ENCODE results near the gene XRN1. TPM values are rescaled to one million over a fixed set of nuclear protein-coding genes. Genes with fewer than 3 reads are reported as not detected.
"Not testable (repeated sequence)": the region's sequence is repeated elsewhere in the genome, so short reads cannot be mapped to it uniquely, and the experiment has no call there.

XRN1 gene
- total RNA-seq, 4 donors from 2014 or later = 32.2 to 89.6 (median 36.6) TPM

GRCh38 chr3:142433110-142433509, 14.7 kb downstream of the XRN1 start:
- WGBS = 74% methylated on average over 2 of the region's 2 CpGs

GRCh38 chr3:142429582-142429981, 18.3 kb downstream of the XRN1 start:
- TF ChIP-seq EP300 (IDR thresholded peaks at IDR 0.05) (no peak), CTCF (IDR thresholded peaks at IDR 0.05) (no peak), POLR2A (IDR thresholded peaks at IDR 0.05) (no peak), POLR2AphosphoS5 (IDR thresholded peaks at IDR 0.05) (no peak)
- Histone ChIP-seq H3K27me3 (no peaks in the 10 kb centered on the region), H3K4me1 (no peaks in the 10 kb centered on the region), H3K27ac (no peak overlapping the region), H3K4me3 (no peak overlapping the region), H3K36me3 (peaks cover 46% of the 10 kb centered on the region), H3K9me3 (no peaks in the 10 kb centered on the region)
- DNase-seq (ENCODE audit: low spot score in 2 of 2) = no peak

More at GRCh38 chr3:142433110-142433509, 14.7 kb downstream of the XRN1 start:
- Histone ChIP-seq H3K4me1 (peaks cover 5% of the 10 kb centered on the region), H3K27ac (no peak overlapping the region), H3K9me3 (no peaks in the 10 kb centered on the region), H3K27me3 (no peaks in the 10 kb centered on the region), H3K36me3 (peaks cover 40% of the 10 kb centered on the region), H3K4me3 (no peak overlapping the region)
- TF ChIP-seq EP300 (IDR thresholded peaks at IDR 0.05) (no peak), POLR2AphosphoS5 (IDR thresholded peaks at IDR 0.05) (no peak), CTCF (IDR thresholded peaks at IDR 0.05) (no peak), POLR2A (IDR thresholded peaks at IDR 0.05) (no peak)
- no peak for DNase-seq (ENCODE audit: low spot score in 2 of 2)

GRCh38 chr3:142424754-142425153, 23.1 kb downstream of the XRN1 start:
- H3K27ac ChIP-seq = no peak overlapping the region
- H3K4me1 ChIP-seq = no peaks in the 10 kb centered on the region
- H3K27me3 ChIP-seq = no peaks in the 10 kb centered on the region
- no peak for DNase-seq (ENCODE audit: low spot score in 2 of 2)
- TF ChIP-seq POLR2A (IDR thresholded peaks at IDR 0.05) = no peak
- TF ChIP-seq CTCF (IDR thresholded peaks at IDR 0.05) = no peak
- TF ChIP-seq EP300 (IDR thresholded peaks at IDR 0.05) = no peak
- no peak for TF ChIP-seq POLR2AphosphoS5 (IDR thresholded peaks at IDR 0.05)
- no peaks in the 10 kb centered on the region for H3K9me3 ChIP-seq
- peaks cover 60% of the 10 kb centered on the region for H3K36me3 ChIP-seq
- H3K4me3 ChIP-seq = no peak overlapping the region
- 60% methylated on average over 1 of the region's 1 CpG for WGBS

GRCh38 chr3:142418926-142419592, 28.8 kb downstream of the XRN1 start:
- Histone ChIP-seq H3K27me3 (no peaks in the 10 kb centered on the region), H3K9me3 (no peaks in the 10 kb centered on the region), H3K4me1 (no peaks in the 10 kb centered on the region), H3K4me3 (no peak overlapping the region), H3K36me3 (peaks cover 80% of the 10 kb centered on the region), H3K27ac (no peak overlapping the region)
- TF ChIP-seq POLR2A (IDR thresholded peaks at IDR 0.05) = no peak
- no peak for TF ChIP-seq CTCF (IDR thresholded peaks at IDR 0.05)
- TF ChIP-seq EP300 (IDR thresholded peaks at IDR 0.05) = no peak
- no peak for TF ChIP-seq POLR2AphosphoS5 (IDR thresholded peaks at IDR 0.05)
- no peak for DNase-seq (ENCODE audit: low spot score in 2 of 2)
- 91% methylated on average over 5 of the region's 5 CpGs for WGBS

GRCh38 chr3:142417302-142417701, 30.5 kb downstream of the XRN1 start:
- WGBS = 94% methylated on average over 1 of the region's 1 CpG
- Histone ChIP-seq H3K36me3 (peaks cover 83% of the 10 kb centered on the region), H3K4me1 (no peaks in the 10 kb centered on the region), H3K27ac (no peak overlapping the region), H3K27me3 (no peaks in the 10 kb centered on the region), H3K4me3 (no peak overlapping the region), H3K9me3 (no peaks in the 10 kb centered on the region)
- TF ChIP-seq CTCF (IDR thresholded peaks at IDR 0.05) (no peak), EP300 (IDR thresholded peaks at IDR 0.05) (no peak), POLR2AphosphoS5 (IDR thresholded peaks at IDR 0.05) (no peak), POLR2A (IDR thresholded peaks at IDR 0.05) (no peak)
- DNase-seq (ENCODE audit: low spot score in 2 of 2) = no peak

GRCh38 chr3:142400537-142400936, 47.3 kb downstream of the XRN1 start:
- peaks cover 78% of the 10 kb centered on the region for H3K36me3 ChIP-seq
- not testable (repeated sequence) for H3K9me3 ChIP-seq; H3K4me3 ChIP-seq; H3K27me3 ChIP-seq; H3K4me1 ChIP-seq; H3K27ac ChIP-seq; DNase-seq (ENCODE audit: low spot score in 2 of 2)
- 94% methylated on average over 7 of the region's 7 CpGs for WGBS
